Measurements from ENCODE around the gene PTF1A.

The PTF1A gene, protein sequence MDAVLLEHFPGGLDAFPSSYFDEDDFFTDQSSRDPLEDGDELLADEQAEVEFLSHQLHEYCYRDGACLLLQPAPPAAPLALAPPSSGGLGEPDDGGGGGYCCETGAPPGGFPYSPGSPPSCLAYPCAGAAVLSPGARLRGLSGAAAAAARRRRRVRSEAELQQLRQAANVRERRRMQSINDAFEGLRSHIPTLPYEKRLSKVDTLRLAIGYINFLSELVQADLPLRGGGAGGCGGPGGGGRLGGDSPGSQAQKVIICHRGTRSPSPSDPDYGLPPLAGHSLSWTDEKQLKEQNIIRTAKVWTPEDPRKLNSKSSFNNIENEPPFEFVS

DNA sequence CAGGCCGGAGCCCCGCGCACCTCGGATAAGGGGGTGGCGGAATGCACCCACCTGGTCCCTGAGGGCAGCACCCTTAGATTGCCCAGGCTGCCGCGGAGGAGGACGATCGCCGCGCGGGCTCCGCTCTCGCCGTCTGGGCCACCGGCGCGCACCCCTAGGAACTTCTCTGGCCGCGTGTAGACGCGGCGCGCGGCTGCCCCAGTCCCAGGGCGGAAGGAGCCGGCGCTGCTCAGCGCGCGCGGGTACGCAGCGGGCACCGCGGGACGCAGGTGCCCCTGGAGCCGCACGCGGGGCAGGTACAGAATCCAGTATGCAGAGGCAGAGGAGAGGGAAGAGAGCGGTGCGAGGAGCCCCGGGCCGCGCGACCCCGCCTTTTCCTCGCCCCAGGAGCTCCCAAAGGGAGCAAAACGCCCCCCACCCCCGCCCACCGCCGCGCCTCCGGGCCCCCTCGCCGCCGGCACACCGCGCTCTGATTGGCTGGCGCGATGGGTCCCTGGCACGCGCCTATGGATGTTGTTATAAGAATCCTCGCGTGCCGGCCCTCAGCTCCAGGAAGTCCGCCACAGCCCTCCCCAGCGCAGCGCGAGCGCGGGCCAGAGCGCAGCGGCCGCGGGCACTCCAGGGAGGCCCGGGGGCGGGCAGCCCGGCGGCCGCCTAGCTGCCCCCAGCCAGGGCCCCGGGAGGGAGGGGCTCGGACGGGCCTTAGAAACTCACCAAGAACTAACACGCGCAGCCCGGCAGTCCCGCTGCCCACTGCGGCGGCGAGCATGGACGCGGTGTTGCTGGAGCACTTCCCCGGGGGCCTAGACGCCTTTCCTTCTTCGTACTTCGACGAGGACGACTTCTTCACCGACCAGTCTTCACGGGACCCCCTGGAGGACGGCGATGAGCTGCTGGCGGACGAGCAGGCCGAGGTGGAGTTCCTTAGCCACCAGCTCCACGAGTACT lies at the start of gene PTF1A:
Gene PTF1A, plus strand, starts transcription at position 549 of the 948 bp plus-strand sequence. Its CDS starts 219 bp downstream, at position 768.
- peaks cover 47% of the 10 kb centered on the region for H3K27me3 ChIP-seq (ENCODE audit: insufficient read depth, low read depth, severe bottlenecking)
- TF ChIP-seq, protein P1, sequence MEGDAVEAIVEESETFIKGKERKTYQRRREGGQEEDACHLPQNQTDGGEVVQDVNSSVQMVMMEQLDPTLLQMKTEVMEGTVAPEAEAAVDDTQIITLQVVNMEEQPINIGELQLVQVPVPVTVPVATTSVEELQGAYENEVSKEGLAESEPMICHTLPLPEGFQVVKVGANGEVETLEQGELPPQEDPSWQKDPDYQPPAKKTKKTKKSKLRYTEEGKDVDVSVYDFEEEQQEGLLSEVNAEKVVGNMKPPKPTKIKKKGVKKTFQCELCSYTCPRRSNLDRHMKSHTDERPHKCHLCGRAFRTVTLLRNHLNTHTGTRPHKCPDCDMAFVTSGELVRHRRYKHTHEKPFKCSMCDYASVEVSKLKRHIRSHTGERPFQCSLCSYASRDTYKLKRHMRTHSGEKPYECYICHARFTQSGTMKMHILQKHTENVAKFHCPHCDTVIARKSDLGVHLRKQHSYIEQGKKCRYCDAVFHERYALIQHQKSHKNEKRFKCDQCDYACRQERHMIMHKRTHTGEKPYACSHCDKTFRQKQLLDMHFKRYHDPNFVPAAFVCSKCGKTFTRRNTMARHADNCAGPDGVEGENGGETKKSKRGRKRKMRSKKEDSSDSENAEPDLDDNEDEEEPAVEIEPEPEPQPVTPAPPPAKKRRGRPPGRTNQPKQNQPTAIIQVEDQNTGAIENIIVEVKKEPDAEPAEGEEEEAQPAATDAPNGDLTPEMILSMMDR (IDR thresholded peaks at IDR 0.05; ENCODE audit: low read depth, low read length) = no peak
- H3K27ac ChIP-seq = no peak within 1 kb of the TSS
- H3K4me3 ChIP-seq (ENCODE audit: low read depth, low read length) = peak within 1 kb of the TSS; percentile 32
- no peaks in the 10 kb centered on the region for H3K36me3 ChIP-seq
- no peaks in the 10 kb centered on the region for H3K9me3 ChIP-seq (ENCODE audit: severe bottlenecking)
- no peak for DNase-seq

DNA sequence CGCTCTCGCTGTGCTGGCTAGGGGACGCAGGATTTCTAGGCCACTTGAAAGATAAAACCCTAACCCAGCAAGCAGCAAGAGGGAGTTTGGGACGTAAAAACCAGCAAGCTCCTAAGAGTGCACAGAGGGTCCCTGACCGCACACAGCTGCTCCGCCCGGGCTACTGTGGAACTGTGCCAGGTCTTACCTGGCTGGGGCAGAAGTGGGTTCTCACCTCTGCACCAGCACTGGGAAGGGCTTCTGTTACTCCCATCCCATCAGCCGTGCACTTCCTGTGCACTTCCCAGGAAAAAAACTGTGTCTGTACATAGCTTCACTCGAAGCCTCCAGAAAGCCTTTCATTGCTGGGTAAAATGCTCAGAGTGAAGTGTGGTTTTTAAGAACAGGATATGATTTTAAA lies 45.9 kb upstream of the PTF1A start:
- Histone ChIP-seq H3K36me3 (no peaks in the 10 kb centered on the region), H3K27me3 (ENCODE audit: insufficient read depth, low read depth, severe bottlenecking) (no peaks in the 10 kb centered on the region), H3K27ac (no peak overlapping the region), H3K9me3 (ENCODE audit: severe bottlenecking) (no peaks in the 10 kb centered on the region), H3K4me3 (ENCODE audit: low read depth, low read length) (no peak overlapping the region)
- TF ChIP-seq, protein P1 (IDR thresholded peaks at IDR 0.05; ENCODE audit: low read depth, low read length) = no peak
- no peak for DNase-seq

- DNase-seq = no peak
- no peak overlapping the region for H3K27ac ChIP-seq
- TF ChIP-seq, protein P1 (IDR thresholded peaks at IDR 0.05; ENCODE audit: low read depth, low read length) = no peak
- H3K9me3 ChIP-seq (ENCODE audit: severe bottlenecking) = no peaks in the 10 kb centered on the region
- H3K27me3 ChIP-seq (ENCODE audit: insufficient read depth, low read depth, severe bottlenecking) = no peaks in the 10 kb centered on the region
- no peak overlapping the region for H3K4me3 ChIP-seq (ENCODE audit: low read depth, low read length)
- H3K36me3 ChIP-seq = no peaks in the 10 kb centered on the region
Observed at GRCh38 chr10:23147035-23147434, 45.1 kb upstream of the PTF1A start.

GRCh38 chr10:23148214-23148613 lies 43.9 kb upstream of the PTF1A start:
- Histone ChIP-seq H3K27ac (no peak overlapping the region), H3K4me3 (ENCODE audit: low read depth, low read length) (no peak overlapping the region), H3K36me3 (no peaks in the 10 kb centered on the region), H3K27me3 (ENCODE audit: insufficient read depth, low read depth, severe bottlenecking) (no peaks in the 10 kb centered on the region), H3K9me3 (ENCODE audit: severe bottlenecking) (no peaks in the 10 kb centered on the region)
- TF ChIP-seq, protein P1 (IDR thresholded peaks at IDR 0.05; ENCODE audit: low read depth, low read length) = no peak
- no peak for DNase-seq

GRCh38 chr10:23150091-23150490 lies 42.0 kb upstream of the PTF1A start:
- Histone ChIP-seq H3K27ac (no peak overlapping the region), H3K27me3 (ENCODE audit: insufficient read depth, low read depth, severe bottlenecking) (no peaks in the 10 kb centered on the region), H3K9me3 (ENCODE audit: severe bottlenecking) (no peaks in the 10 kb centered on the region), H3K4me3 (ENCODE audit: low read depth, low read length) (no peak overlapping the region), H3K36me3 (no peaks in the 10 kb centered on the region)
- DNase-seq = no peak
- TF ChIP-seq, protein P1 (IDR thresholded peaks at IDR 0.05; ENCODE audit: low read depth, low read length) = no peak

All from WERI-Rb-1 (cell line).